Colonic mucosa (tissue), 4 donors: ENCODE measurements around the gene C10orf143. TPM values are rescaled to one million over a fixed set of nuclear protein-coding genes. Genes with fewer than 3 reads are reported as not detected.
"Not testable (repeated sequence)": the region's sequence is repeated elsewhere in the genome, so short reads cannot be mapped to it uniquely, and the experiment has no call there.

Experiments
- DNase-seq: peaks from one replicate; pipeline ENCODE4 v3.0.0-alpha.2; 2020
- H3K27ac ChIP-seq: fragments of 200-600 bp; one replicate; pipeline ENCODE4 v1.8.0; 2021
- H3K27me3 ChIP-seq: fragments of 200-600 bp; one replicate; pipeline ENCODE4 v1.8.0; 2021
- H3K36me3 ChIP-seq: fragments of 200-600 bp; one replicate; pipeline ENCODE4 v1.8.0; 2021
- H3K4me1 ChIP-seq: fragments of 200-600 bp; one replicate; pipeline ENCODE4 v1.8.0; 2021; ENCODE audit warnings: mild to moderate bottlenecking
- H3K4me3 ChIP-seq: fragments of 200-600 bp; one replicate; pipeline ENCODE4 v1.8.0; 2021
- H3K9ac ChIP-seq, 2 donors: one replicate each; pipeline ENCODE4 v1.7.0; 2013; ENCODE audit warnings: control low read depth in 2 of 2, low read depth in 2 of 2, low read length in 2 of 2
- H3K9me3 ChIP-seq: fragments of 200-600 bp; one replicate; pipeline ENCODE4 v1.8.0; 2021
- intact Hi-C: fragments of 100-400 bp; cut with DNase I; formaldehyde crosslinking; loops from one replicate; pipeline ENCODE4 v1.14.1; 2022
- total RNA-seq, 2 donors: library from RNA; stranded (reverse); fragmentation: NEBNext Ultra II Directional in 1 of 2; extraction: Animal tissue kit (Norgen Biotek cat#: 25700) in 1 of 2; gene quantifications; one replicate each; pipeline ENCODE4 v1.2.1, GENCODE V29; 2021
- TF ChIP-seq, protein P1 (sequence below): fragments of 200-600 bp; IDR thresholded peaks from one replicate; pipeline ENCODE4 v1.8.0; 2022; ENCODE audit warnings: antibody characterized with exemption, mild to moderate bottlenecking
- donor health status: healthy.
- donor health status: DM: no; HTN: no; CAD: no.
- donor health status: DM: no; HTN: no; CAD: no.

The C10orf143 gene
- total RNA-seq, 2 donors from 2014 or later, result 1.9 to 3.1 TPM

DNA sequence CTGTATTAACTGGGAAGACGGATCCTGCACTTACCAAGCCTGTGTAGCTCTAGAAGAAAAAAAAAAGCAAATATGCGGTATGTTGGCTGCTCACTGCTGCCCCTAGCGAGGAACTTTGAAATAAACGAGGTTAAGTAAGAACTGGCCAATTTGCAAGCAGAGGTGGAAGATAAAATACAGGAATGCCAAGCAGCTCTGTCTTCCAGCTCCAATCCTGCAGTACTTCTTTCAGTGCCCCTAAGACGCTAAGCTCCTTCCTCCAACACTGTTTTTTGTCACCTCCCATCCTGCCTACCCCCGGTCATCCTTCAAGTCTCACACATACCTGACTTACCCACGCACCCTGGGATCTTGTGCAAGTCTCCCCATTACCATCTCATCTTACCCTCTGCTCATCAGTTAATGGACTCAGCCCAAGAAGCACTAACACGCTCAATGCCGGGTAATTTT, 809 bp downstream of the C10orf143 start:
- Histone ChIP-seq H3K27ac (peak overlapping the region; percentile 97), H3K27me3 (no peaks in the 10 kb centered on the region), H3K4me3 (peak overlapping the region; percentile 67), H3K9me3 (no peaks in the 10 kb centered on the region), H3K9ac (peak overlapping the region; percentile 76 to 90), H3K36me3 (no peaks in the 10 kb centered on the region), H3K4me1 (peaks cover 11% of the 10 kb centered on the region)
- TF ChIP-seq, protein P1, sequence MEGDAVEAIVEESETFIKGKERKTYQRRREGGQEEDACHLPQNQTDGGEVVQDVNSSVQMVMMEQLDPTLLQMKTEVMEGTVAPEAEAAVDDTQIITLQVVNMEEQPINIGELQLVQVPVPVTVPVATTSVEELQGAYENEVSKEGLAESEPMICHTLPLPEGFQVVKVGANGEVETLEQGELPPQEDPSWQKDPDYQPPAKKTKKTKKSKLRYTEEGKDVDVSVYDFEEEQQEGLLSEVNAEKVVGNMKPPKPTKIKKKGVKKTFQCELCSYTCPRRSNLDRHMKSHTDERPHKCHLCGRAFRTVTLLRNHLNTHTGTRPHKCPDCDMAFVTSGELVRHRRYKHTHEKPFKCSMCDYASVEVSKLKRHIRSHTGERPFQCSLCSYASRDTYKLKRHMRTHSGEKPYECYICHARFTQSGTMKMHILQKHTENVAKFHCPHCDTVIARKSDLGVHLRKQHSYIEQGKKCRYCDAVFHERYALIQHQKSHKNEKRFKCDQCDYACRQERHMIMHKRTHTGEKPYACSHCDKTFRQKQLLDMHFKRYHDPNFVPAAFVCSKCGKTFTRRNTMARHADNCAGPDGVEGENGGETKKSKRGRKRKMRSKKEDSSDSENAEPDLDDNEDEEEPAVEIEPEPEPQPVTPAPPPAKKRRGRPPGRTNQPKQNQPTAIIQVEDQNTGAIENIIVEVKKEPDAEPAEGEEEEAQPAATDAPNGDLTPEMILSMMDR, result peak; percentile 80
- DNase-seq, result peak; percentile 88
- intact Hi-C loops, result no loop called here

DNA sequence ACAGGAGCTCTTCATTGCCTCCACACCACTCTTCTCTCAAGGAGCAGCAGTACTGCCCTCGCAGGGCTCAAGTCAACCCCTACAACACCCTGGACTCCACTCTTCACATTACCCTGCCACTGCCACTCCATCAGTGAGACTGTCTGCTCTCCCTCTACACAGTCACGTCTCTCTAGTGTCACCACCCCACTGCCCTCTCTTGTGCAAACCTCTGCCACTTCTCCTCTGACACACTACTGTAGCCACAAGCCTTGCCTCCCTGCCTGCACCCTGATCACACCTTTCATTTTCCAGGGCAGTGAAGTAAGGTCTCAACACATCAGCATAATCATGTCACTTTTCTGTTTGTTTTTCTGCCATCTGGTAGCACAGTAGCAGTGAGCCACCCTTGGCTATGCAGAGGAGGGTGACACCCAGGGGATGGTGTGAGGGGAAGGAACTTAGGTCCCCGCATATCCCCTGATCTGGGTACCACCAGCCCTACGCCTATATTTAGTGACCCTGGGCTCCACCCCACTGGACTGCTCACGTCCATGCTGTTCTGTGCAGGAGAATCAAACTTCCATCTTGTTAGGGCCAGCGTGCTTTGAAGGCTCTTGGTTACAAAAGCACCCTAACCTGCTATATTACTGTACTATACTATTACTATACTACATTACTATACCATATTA, 1.6 kb downstream of the C10orf143 start:
- H3K4me3 ChIP-seq, result peak overlapping the region; percentile 67
- H3K27ac ChIP-seq, result no peak overlapping the region
- no peak overlapping the region for H3K9ac ChIP-seq
- H3K4me1 ChIP-seq, result peaks cover 11% of the 10 kb centered on the region
- TF ChIP-seq, protein P1, result no peak
- H3K27me3 ChIP-seq, result no peaks in the 10 kb centered on the region
- intact Hi-C loops, result no loop called here
- no peak for DNase-seq
- no peaks in the 10 kb centered on the region for H3K9me3 ChIP-seq
- no peaks in the 10 kb centered on the region for H3K36me3 ChIP-seq

DNA sequence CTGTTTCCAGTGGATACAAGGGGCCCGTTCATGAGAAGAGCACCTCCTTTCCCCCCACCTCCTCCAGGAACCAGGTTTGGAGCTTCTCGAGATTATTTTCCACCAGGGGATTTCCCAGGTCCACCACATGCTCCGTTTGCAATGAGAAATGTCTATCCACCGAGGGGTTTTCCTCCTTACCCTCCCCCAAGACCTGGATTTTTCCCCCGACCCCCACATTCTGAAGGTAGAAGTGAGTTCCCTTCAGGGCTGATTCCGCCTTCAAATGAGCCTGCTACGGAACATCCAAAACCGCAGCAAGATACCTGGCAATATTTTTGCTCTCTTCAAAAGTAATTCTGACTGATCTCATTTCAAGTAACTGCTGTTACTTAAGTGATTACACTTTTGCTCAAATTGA, 2.5 kb downstream of the C10orf143 start:
- DNase-seq, H3K4me3 ChIP-seq, H3K9ac ChIP-seq, intact Hi-C loops, H3K27me3 ChIP-seq, H3K36me3 ChIP-seq, H3K27ac ChIP-seq, H3K9me3 ChIP-seq: not testable (repeated sequence)
- H3K4me1 ChIP-seq, result peaks cover 11% of the 10 kb centered on the region

DNA sequence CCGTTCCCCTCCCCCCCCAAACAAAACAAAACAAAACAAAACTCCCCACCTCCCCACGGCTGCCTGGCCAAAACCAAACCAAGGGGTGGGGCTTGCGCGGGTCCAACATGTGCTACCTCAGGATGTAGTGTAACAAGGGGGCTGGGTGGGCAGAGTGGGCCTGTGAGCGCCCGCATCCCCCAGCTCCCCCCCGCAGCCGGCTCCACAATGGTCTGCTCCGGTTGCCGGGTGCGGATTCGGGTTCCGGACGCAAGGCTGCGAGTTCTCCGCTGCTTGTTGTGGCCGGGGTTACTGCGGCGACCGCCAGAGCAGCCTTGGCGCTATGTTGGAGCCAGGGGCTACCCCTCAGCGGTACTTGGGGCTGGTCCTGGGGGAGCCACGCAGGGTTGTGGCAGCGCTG, 4.9 kb downstream of the C10orf143 start:
- intact Hi-C loops, result no loop called here
- Histone ChIP-seq H3K4me1 (peaks cover 11% of the 10 kb centered on the region), H3K9ac (no peak overlapping the region), H3K27me3 (no peaks in the 10 kb centered on the region), H3K9me3 (no peaks in the 10 kb centered on the region), H3K4me3 (no peak overlapping the region), H3K27ac (no peak overlapping the region), H3K36me3 (no peaks in the 10 kb centered on the region)
- DNase-seq, result no peak
- TF ChIP-seq, protein P1, result no peak

DNA sequence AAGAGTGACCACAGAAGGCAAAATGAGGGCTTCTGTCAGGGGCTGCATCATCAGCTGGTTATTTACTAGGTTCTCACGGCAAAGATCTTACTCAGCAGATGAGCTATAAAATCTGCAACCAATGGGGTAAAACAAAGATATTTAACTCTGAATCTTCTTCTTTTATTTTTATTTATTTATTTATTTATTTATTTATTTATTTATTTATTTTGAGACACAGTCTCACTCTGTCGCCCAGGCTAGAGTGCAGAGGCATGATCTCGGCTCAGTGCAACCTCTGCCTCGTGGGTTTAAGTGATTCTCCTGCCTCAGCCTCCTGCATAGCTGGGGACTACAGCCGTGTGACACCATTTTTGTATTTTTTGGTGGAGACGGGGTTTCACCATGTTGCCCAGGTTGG, 11.3 kb downstream of the C10orf143 start:
- Histone ChIP-seq H3K4me1 (no peaks in the 10 kb centered on the region), H3K9me3 (no peaks in the 10 kb centered on the region), H3K9ac (no peak overlapping the region), H3K36me3 (no peaks in the 10 kb centered on the region), H3K4me3 (no peak overlapping the region), H3K27me3 (no peaks in the 10 kb centered on the region), H3K27ac (no peak overlapping the region)
- TF ChIP-seq, protein P1, result no peak
- no peak for DNase-seq
- intact Hi-C loops, result no loop called here

DNA sequence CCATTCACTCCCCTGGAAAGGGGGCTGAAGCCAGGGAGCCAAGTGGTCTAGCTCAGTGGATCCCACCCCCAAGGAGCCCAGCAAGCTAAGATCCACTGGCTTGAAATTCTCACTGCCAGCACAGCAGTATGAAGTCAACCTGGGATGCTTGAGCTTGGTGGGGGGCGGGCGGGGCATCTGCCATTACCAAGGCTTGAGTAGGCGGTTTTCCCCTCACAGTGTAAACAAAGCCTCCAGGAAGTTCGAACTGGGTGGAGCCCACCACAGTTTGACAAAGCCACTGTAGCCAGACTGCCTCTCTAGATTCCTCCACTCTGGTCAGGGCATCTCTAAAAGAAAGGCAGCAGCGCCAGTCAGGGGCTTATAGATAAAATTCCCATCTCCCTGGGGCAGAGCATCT, 20.1 kb downstream of the C10orf143 start:
- H3K4me3 ChIP-seq, H3K9me3 ChIP-seq, H3K9ac ChIP-seq, intact Hi-C loops, H3K27me3 ChIP-seq, DNase-seq, H3K36me3 ChIP-seq, H3K4me1 ChIP-seq, H3K27ac ChIP-seq: not testable (repeated sequence)
